ENCODE measurements around the gene DYNC1H1. TPM values are rescaled to one million over a fixed set of nuclear protein-coding genes. Genes with fewer than 3 reads are reported as not detected.

DYNC1H1 gene
- total and polyA plus RNA-seq, 2 of the 13 experiments (the other 11 are each of a cell fraction or from before 2014, with no cell fraction given), result 74.4 to 239 TPM

DNA sequence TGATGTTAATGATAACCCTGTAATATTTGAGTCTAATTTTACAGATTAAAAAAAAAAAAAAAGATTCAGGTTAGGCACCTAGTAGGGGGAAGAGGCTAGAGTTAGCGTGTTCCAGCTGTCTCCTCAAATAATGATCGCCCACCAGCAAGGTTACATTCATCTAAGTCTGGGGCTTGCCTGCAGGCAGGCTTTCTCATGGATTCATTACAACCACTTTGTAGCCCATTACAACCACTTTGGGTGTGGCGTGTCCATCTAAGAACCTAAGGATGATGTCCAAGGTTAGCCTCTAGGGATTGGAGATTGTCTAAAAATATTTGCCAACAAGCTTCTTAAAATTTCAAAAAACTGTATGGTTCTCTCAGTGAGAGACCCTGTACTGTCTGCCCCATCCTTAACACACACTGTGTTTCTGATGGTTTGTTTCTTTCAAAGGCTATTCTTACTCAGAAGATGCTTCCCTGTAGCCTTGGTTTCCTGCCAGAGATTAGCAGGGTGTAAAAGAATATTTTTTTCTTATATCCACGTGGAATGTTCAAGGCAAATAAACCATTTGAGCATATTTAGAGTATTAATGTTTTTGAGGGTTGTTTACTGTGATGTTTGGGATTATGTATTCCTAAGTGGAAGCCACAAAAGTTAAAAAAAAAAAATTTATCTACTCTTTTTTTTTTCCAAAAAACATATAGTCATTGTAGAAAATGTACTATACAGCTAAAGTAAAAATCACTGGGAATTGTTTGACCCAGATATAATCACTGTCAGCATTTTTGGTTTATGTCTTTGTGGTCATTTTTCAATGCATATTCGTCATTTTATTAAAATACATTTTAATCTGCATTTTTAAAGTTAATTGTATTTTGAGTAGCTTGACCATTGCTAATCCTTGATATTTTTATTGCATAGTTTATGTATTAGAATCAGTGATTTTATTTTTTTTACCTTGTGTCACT is 1.7 kb downstream of the DYNC1H1 start:
- H3K27me3 ChIP-seq (ENCODE audit: control insufficient read depth in 1 of 2, insufficient read depth in 2 of 2, low read length in 2 of 2), result no peaks in the 10 kb centered on the region; a peak in 1 of 5 replicates
- no peak overlapping the region for H2AFZ ChIP-seq (ENCODE audit: low read length)
- TF ChIP-seq ZNF644 (CRISPR knock-in tag; IDR thresholded peaks at IDR 0.05; ENCODE audit: low read depth), result no peak
- no peak for TF ChIP-seq ZNF674 (CRISPR knock-in tag; IDR thresholded peaks at IDR 0.05; ENCODE audit: low read depth)
- TF ChIP-seq MAFK (conservative IDR thresholded peaks at IDR 0.05 in 1 of 2, IDR thresholded peaks at IDR 0.05 in 1 of 2; ENCODE audit: low read length in 2 of 2), result peak; percentile 82 to 93
- TF ChIP-seq, protein P1, sequence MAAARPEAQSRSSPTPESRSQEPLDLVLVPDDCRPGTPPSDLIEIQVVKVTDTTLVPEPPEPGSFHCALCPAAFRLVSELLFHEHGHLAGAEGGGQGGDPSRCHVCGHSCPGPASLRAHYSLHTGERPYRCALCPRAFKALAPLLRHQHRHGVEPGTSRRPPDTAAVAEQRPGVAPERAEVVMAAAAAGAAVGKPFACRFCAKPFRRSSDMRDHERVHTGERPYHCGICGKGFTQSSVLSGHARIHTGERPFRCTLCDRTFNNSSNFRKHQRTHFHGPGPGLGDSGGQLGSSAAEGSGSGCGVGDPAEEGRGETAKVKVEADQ (CRISPR knock-in tag; IDR thresholded peaks at IDR 0.05; ENCODE audit: borderline replicate concordance), result 0 out of 2 replicates have a peak, but pooled peaks have one; percentile 23
- no peak for TF ChIP-seq NONO (IDR thresholded peaks at IDR 0.05)
- TF ChIP-seq NONO (CRISPR knock-in tag; conservative IDR thresholded peaks at IDR 0.05), result no peak
- peak; percentile 89 for TF ChIP-seq MAFF (IDR thresholded peaks at IDR 0.05; ENCODE audit: low read depth, low read length)
- no peak for TF ChIP-seq NFE2L2 (IDR thresholded peaks at IDR 0.05; ENCODE audit: low read length)
- H3K27ac ChIP-seq (ENCODE audit: extremely low read length, insufficient read depth, low read length), result peak overlapping the region; percentile 21
- peak overlapping the region; percentile 96 to 100 (median 99) for H3K4me3 ChIP-seq (replicated peaks in 1 of 3; ENCODE audit: insufficient read depth in 1 of 3, low read depth in 2 of 3, low read length in 3 of 3)
- H3K9ac ChIP-seq (ENCODE audit: insufficient read depth, low read depth, low read length), result peak overlapping the region; percentile 96
- CTCF ChIA-PET (ENCODE audit: low intra/inter-chr PET ratio, low total read pairs), result no interaction called here
- FAIRE-seq (no peak), ATAC-seq (no peak), DNase-seq (ENCODE audit: low spot score) (no peak)
- in situ Hi-C loops (cut with HindIII; ENCODE audit: extremely low pct_ligation_motif_present, low pct_unique_long_range_greater_than_20kb) (no loop called here), intact Hi-C loops (cut with micrococcal nuclease; ENCODE audit: unreplicated experiment) (no loop called here)
- H3K79me2 ChIP-seq (ENCODE audit: insufficient read depth, low read length), result peaks cover 59% of the 10 kb centered on the region
- H3K9me3 ChIP-seq (ENCODE audit: low read length), result no peaks in the 10 kb centered on the region
- POLR2A ChIA-PET, result interaction anchor here (0.7 to 1.6 kb wide), 2 partner anchors 18 to 299 kb away, joined by 3 to 16 read pairs; no protein-coding TSS in a partner anchor
- BruUV-seq (replicated peaks), result TSS peak; percentile 48
- H4K20me1 ChIP-seq (ENCODE audit: insufficient read depth, low read length), result peaks cover 12% of the 10 kb centered on the region
- H3K36me3 ChIP-seq (replicated peaks in 1 of 2; ENCODE audit: control insufficient read depth in 1 of 2, insufficient read depth in 2 of 2, low read length in 2 of 2), result peaks cover 4 to 18% of the 10 kb centered on the region in 2 experiments; a peak in 4 of 5 replicates
- 25% methylated on average over 5 of the region's 5 CpGs for WGBS (ENCODE audit: low lambda C conversion rate)
- H3K4me1 ChIP-seq (ENCODE audit: insufficient read depth, low read length), result peaks cover 62% of the 10 kb centered on the region
- H3K4me2 ChIP-seq (ENCODE audit: low read depth, low read length), result peak overlapping the region; percentile 88
